ENCODE results near the gene PDE4D. TPM values are rescaled to one million over a fixed set of nuclear protein-coding genes. Genes with fewer than 3 reads are reported as not detected.
A peak's percentile ranks its signal among the peaks of the same experiment; 100 is the strongest.

PDE4D gene
- total RNA-seq, 2 experiments from 2014 or later, result 164 to 175 TPM

DNA sequence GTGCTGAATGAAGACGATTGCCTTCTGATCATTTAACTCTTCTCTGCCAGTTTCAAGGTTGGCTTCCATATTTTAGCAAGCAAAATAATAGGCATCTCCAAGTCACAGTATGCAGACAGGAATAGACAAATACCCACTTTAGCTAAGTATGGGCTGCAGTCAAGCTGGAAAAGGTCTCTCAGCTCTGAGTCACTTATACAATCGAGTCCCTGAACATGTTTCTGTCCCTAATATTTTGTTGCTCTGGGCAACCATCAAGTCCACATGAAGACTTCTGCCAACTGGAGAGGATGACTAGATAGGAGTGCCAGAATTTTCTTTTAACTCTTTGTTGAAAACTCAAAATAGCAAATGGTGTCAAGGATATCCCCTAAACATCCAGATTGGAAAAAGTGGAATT lies 735.4 kb downstream of the PDE4D start:
- H3K36me3 ChIP-seq (ENCODE audit: insufficient read depth, low read length), result no peaks in the 10 kb centered on the region
- no peaks in the 10 kb centered on the region for H3K9me3 ChIP-seq (ENCODE audit: control insufficient read depth in 1 of 2, insufficient read depth in 1 of 2, low read length in 2 of 2)
- Mint-ChIP-seq H3K4me1 (ENCODE audit: low read depth) (peaks cover 15% of the 10 kb centered on the region), H3K27me3 (no peaks in the 10 kb centered on the region), H3K9me3 (no peaks in the 10 kb centered on the region), H3K36me3 (ENCODE audit: low read depth) (no peaks in the 10 kb centered on the region), H3K27ac (no peak overlapping the region), H3K4me3 (no peak overlapping the region)
- no peak overlapping the region for H3K4me3 ChIP-seq (ENCODE audit: low read length)
- ATAC-seq (ENCODE audit: poor library complexity), result no peak
- H3K27me3 ChIP-seq (ENCODE audit: control insufficient read depth in 1 of 2, insufficient read depth in 2 of 2, low read length in 2 of 2), result no peaks in the 10 kb centered on the region
- no peak overlapping the region for H3K27ac ChIP-seq (ENCODE audit: low read depth in 1 of 2, low read length in 2 of 2)
- peaks cover under 1% of the 10 kb centered on the region for H3K4me1 ChIP-seq (ENCODE audit: insufficient read depth, low read length)
- no peak for DNase-seq
- POLR2A ChIA-PET, result no interaction called here
- no peak for TF ChIP-seq CTCF (IDR thresholded peaks at IDR 0.05)
- CTCF ChIA-PET, result interaction anchor here (1.5 to 1.7 kb wide), 2 partner anchors 11 to 25 kb away, joined by 4 to 5 read pairs; no protein-coding TSS in a partner anchor
- intact Hi-C loops (cut with DNase I, micrococcal nuclease), result loop anchor here in 1 of 2 experiments (5.0 kb wide), 1 partner anchor 71 kb away; no protein-coding TSS in a partner anchor

DNA sequence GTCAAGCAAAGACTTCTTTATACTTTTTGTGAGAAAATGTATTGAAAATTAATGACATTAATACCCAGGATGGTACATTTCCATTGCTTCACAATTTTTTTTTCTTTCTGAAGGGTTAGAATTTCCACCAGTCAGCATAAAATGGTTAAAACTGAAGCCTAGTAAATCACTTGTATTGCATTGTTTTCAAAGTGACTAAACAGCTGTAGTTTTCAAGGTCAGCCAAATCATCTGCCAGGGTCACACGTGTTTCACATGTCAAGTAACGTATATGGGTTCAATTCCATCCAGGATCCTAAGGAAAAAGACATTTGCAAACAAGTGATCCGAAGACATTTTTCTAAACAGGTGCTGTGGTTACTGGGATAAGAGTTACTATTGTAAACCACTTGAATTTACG lies 736.5 kb downstream of the PDE4D start:
- CTCF ChIA-PET, result interaction anchor here (1.4 kb wide), 1 partner anchor 12 kb away, joined by 7 read pairs; no protein-coding TSS in a partner anchor
- H3K27me3 Mint-ChIP-seq, result no peaks in the 10 kb centered on the region

DNA sequence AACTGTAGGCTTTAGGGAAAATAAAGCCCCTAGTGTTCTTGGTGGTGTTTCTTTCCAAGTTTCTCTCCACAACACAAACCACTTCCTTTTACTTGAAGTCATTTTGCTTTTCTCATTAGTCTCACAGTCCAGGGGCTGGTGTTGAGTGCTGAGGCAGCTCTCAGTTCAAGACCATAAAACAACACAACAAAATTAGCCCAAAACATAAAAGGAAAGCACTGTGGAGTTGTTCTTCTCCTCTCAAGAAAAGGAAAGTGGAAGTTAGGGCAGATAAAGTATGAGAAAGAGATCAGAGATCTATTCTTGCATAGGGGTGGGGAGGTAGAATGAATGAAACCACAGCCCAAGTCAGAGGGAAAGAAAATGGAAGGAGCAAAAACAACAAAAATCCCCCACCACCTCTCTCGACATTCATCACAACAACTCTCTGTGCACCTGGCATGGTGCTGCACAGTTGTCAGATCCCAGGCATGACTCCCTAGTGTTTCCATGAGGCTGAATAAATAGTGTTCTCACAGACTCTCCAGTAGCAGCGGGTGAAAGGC lies 740.8 kb downstream of the PDE4D start:
- no peak for TF ChIP-seq CTCF (IDR thresholded peaks at IDR 0.05)
- Mint-ChIP-seq H3K4me1 (ENCODE audit: low read depth) (no peaks in the 10 kb centered on the region), H3K27ac (no peak overlapping the region), H3K36me3 (ENCODE audit: low read depth) (no peaks in the 10 kb centered on the region), H3K9me3 (no peaks in the 10 kb centered on the region), H3K27me3 (no peaks in the 10 kb centered on the region), H3K4me3 (peak overlapping the region; percentile 2)
- no peak for ATAC-seq (ENCODE audit: poor library complexity)
- DNase-seq, result peak in 3 of 14 experiments; percentile 27 to 42 (median 32)
- no peaks in the 10 kb centered on the region for H3K27me3 ChIP-seq (ENCODE audit: control insufficient read depth in 1 of 2, insufficient read depth in 2 of 2, low read length in 2 of 2)
- no peak overlapping the region for H3K27ac ChIP-seq (ENCODE audit: low read depth in 1 of 2, low read length in 2 of 2)
- CTCF ChIA-PET, result interaction anchor here (1.0 to 1.8 kb wide), 2 partner anchors 66 to 267 kb away, joined by 3 read pairs; no protein-coding TSS in a partner anchor
- no peaks in the 10 kb centered on the region for H3K36me3 ChIP-seq (ENCODE audit: insufficient read depth, low read length)
- peaks cover 8% of the 10 kb centered on the region for H3K4me1 ChIP-seq (ENCODE audit: insufficient read depth, low read length)
- intact Hi-C loops (cut with DNase I, micrococcal nuclease), result no loop called here
- POLR2A ChIA-PET, result interaction anchor here (2.7 kb wide), 1 partner anchor 114 kb away, joined by 12 read pairs; no protein-coding TSS in a partner anchor
- no peak overlapping the region for H3K4me3 ChIP-seq (ENCODE audit: low read length)
- H3K9me3 ChIP-seq (ENCODE audit: control insufficient read depth in 1 of 2, insufficient read depth in 1 of 2, low read length in 2 of 2), result no peaks in the 10 kb centered on the region

More for the DNA sequence above, 736.5 kb downstream of the PDE4D start:
- Histone ChIP-seq H3K4me3 (ENCODE audit: low read length) (no peak overlapping the region), H3K9me3 (ENCODE audit: control insufficient read depth in 1 of 2, insufficient read depth in 1 of 2, low read length in 2 of 2) (no peaks in the 10 kb centered on the region), H3K27me3 (ENCODE audit: control insufficient read depth in 1 of 2, insufficient read depth in 2 of 2, low read length in 2 of 2) (no peaks in the 10 kb centered on the region), H3K4me1 (ENCODE audit: insufficient read depth, low read length) (peaks cover 8% of the 10 kb centered on the region), H3K36me3 (ENCODE audit: insufficient read depth, low read length) (no peaks in the 10 kb centered on the region), H3K27ac (ENCODE audit: low read depth in 1 of 2, low read length in 2 of 2) (no peak overlapping the region)
- POLR2A ChIA-PET, result interaction anchor here (2.1 kb wide), 1 partner anchor 29 kb away, joined by 7 read pairs; no protein-coding TSS in a partner anchor
- Mint-ChIP-seq H3K36me3 (ENCODE audit: low read depth) (no peaks in the 10 kb centered on the region), H3K27ac (no peak overlapping the region), H3K9me3 (no peaks in the 10 kb centered on the region), H3K4me1 (ENCODE audit: low read depth) (peaks cover 12% of the 10 kb centered on the region), H3K4me3 (no peak overlapping the region)
- DNase-seq, result no peak
- no peak for ATAC-seq (ENCODE audit: poor library complexity)
- no peak for TF ChIP-seq CTCF (IDR thresholded peaks at IDR 0.05)
- intact Hi-C loops (cut with DNase I, micrococcal nuclease), result loop anchor here in 1 of 2 experiments (5.0 kb wide), 1 partner anchor 70 kb away; no protein-coding TSS in a partner anchor
